ENCODE measurements around the gene TCOF1.
"Not testable (repeated sequence)": the region's sequence is repeated elsewhere in the genome, so short reads cannot be mapped to it uniquely, and the experiment has no call there.

TCOF1 gene

DNA sequence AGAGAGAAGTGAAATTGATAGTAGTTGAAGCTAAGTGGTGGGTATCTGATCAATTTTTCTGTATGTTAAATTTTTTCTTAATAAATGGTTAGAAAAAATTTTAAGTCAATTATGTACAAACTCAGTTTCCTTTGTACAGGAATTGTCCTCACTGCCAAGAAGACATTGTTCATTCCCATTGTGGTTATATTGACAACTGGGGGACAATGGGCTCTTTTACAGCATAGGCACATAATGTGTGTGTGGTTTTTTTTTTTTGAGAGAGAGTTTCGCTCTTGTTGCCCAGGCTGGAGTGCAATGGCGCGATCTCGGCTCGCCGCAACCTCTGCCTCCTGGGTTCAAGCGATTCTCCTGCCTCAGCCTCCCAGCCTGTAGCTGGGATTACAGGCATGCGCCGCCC, 68.7 kb downstream of the TCOF1 start:
- not testable (repeated sequence) for DNase-seq (ENCODE audit: low read depth in 2 of 2)

- no peak for DNase-seq (ENCODE audit: low read depth in 2 of 2)
Measured at GRCh38 chr5:150428106-150428876, 70.8 kb downstream of the TCOF1 start.

DNA sequence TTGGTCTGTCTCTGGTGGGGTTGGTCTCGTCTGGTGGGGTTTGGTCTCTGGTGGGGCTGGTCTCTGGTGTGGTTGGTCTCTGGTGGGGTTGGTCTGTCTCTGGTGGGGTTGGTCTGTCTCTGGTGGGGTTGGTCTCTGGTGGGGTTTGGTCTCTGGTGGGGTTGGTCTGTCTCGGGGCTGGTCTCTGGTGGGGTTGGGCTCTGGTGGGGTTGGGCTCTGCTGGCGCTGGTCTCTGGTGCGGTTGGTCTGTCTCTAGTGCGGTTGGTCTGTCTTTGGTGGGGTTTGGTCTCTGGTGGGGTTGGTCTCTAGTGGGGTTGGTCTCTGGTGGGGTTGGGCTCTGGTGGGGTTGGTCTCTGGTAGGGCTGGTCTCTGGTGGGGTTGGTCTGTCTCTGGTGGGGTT, 71.5 kb downstream of the TCOF1 start:
- DNase-seq (ENCODE audit: low read depth in 2 of 2) = no peak

DNA sequence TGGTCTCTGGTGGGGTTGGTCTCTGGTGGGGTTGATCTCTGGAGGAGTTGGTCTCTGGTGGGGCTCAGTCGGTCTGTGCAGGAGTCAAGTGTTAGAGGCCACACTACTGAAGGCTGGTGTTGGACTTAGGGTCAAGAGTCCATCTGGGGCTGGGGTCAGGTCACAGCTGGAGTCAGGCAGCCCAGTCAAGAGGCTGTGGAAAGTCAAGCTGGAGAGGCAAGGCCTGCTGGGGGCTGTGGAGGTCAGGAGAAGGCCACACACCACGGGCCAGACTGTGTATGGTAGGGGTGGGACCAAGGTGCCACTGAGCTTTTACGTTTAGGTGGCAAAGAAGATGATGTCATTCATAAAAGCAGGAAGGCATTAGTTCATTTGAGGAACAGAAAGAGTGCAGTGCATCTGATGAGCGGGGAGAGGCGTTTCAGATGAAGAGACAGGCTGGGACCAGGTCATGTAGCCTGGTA, 71.9 kb downstream of the TCOF1 start:
- DNase-seq (ENCODE audit: low read depth in 2 of 2) = no peak

DNA sequence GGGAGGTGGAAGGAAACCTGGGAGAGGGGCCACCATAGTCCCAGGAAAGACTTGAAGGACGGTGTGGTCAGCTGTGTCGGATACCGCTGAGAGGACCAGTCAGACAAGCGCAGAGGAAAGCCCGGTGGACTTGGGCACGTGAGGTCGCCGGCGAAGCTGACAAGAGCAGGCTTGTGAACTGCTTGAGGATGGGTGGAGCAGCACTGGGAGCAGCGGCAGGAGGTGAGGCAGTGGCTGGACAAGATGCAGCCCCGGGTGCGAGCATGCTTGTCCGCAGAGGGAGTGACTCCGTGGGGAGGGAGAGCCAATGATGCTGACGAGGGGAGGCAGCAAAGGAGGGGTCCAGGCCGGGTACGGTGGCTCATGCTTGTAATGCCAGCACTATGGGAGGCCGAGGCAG, 73.6 kb downstream of the TCOF1 start:
- no peak for DNase-seq (ENCODE audit: low read depth in 2 of 2)

DNA sequence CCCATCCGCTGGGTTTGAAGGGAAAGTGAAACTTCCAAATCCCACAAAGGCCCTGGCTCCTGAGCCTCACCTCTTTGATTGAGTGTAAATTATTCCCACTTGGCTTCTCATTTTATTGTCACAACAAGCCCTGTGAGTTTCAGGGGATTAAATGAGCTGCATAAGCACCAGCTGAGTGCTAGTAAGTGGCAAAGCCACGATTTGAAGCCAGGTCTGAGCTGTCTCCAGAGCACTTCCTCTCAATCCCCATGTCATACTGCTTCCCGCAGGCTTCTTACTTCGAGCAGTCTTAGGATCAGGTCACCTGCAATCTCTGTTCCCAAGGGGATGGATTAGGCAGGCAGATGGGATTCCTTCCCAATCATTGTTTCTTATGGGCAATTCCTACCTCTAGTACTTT, 74.1 kb downstream of the TCOF1 start:
- DNase-seq (ENCODE audit: low read depth in 2 of 2) = no peak

DNA sequence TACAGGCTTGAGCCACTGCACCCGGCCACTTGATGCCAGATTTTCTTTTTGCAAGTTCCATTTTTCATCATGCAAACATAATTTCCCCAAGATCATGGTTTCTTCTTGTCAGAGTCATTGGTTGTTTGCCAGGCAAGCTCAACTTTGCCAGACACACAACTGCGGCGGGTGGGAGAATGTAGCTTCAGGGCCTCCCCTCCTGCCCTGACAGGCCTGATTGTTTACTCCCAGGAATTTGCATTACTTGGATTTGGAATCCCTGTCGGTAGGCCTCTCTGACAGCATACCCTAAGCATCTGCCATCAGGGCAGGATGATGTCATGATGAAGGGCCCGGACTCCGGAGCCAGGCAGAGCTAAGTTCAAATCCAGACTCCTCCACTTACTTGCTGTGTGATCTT, 77.0 kb downstream of the TCOF1 start:
- DNase-seq (ENCODE audit: low read depth in 2 of 2) = peak; percentile 66 to 71

DNA sequence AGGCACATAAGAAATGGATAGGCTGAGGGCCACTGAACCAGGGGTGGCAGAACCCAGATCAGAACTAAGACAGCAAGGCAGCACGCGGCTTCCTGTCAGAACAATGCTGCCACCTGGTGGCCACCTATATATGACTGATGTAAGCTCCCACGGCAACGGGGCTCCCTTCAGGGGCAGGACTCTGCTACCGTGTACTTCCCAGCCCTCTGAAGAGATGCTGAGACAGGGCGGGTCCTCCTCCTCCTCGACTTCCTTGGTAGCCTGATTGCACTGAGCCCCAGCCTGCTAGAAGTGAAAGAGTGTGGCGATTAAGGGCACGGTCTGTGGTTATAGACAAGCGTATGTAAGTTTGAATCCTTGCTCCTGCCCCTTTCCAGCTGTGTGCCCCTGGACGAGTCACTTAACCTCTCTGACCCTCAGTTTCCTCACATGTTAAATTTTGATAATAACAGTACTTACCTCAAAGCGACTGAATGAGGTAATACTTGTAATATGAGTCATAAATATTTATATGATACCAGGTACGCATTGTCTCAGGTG, 78.7 kb downstream of the TCOF1 start:
- peak; percentile 56 for DNase-seq (ENCODE audit: low read depth in 2 of 2)

- DNase-seq (ENCODE audit: low read depth in 2 of 2) = no peak
Measured at GRCh38 chr5:150438873-150439546, 81.5 kb downstream of the TCOF1 start.

- DNase-seq (ENCODE audit: low read depth in 2 of 2) = no peak
Measured at GRCh38 chr5:150440948-150441812, 83.7 kb downstream of the TCOF1 start.

GRCh38 chr5:150441813-150442698, 84.6 kb downstream of the TCOF1 start:
- no peak for DNase-seq (ENCODE audit: low read depth in 2 of 2)

GRCh38 chr5:150442699-150443080, 85.2 kb downstream of the TCOF1 start:
- DNase-seq (ENCODE audit: low read depth in 2 of 2) = no peak

- no peak for DNase-seq (ENCODE audit: low read depth in 2 of 2)
Measured at GRCh38 chr5:150443242-150444075, 86.0 kb downstream of the TCOF1 start.

- DNase-seq (ENCODE audit: low read depth in 2 of 2) = no peak
Measured at GRCh38 chr5:150444770-150445169, 87.3 kb downstream of the TCOF1 start.

DNA sequence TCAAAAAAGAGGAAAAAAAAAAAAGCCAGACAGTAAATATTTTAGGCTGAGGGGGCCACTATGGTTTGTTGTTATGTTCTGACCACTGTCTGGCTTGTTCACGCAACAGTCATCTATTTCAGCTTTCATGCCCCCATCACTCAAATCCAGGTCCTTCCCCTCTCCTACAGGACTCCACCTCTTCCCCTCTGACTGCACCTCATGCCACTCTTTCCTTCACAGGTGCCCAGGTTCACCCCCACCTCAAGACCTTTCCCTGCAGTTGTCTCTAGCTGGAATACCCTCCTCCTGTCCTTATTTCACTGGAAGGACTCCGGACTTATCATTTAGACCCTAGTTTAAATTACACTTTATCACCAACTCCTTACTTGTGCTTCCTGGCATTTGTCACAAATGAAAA, 88.6 kb downstream of the TCOF1 start:
- no peak for DNase-seq (ENCODE audit: low read depth in 2 of 2)

DNA sequence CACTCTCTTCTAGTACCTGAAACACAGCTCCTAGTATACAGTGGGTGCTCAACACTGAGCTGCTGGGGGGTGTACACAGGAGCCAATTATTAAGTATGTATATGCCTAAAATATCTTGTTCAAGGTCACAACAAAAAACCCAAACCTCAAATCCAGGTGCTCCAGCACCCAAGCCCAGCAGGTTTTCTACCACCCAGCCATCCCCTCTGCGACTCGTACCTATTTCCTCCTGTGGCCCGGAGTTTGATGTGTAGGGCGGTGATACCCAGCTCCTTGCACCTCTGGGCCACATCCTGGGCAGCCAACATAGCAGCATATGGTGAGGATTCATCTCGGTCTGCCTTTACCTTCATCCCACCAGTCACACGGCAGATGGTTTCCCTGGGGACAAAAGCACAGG, 89.1 kb downstream of the TCOF1 start:
- no peak for DNase-seq (ENCODE audit: low read depth in 2 of 2)

DNA sequence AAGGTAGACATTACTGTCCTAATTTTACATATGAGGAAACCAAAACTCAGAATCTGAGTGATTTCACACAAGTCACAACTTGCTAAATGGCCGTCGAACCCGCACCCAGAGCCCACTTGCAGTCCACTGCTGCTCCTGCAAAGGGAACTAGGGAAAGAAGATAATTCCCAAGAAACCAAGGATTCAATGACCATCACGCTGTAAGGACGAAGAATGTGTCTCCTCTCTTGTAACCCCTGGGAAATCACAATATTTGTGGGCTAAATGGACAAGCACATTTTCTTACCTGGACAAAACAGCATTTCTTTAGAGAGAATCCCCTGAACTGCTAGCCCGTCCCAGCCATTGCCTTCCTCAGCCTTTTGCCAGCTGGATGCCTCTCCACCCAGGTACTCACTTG, 89.7 kb downstream of the TCOF1 start:
- no peak for DNase-seq (ENCODE audit: low read depth in 2 of 2)

GRCh38 chr5:150448334-150448733, 90.8 kb downstream of the TCOF1 start:
- no peak for DNase-seq (ENCODE audit: low read depth in 2 of 2)

DNA sequence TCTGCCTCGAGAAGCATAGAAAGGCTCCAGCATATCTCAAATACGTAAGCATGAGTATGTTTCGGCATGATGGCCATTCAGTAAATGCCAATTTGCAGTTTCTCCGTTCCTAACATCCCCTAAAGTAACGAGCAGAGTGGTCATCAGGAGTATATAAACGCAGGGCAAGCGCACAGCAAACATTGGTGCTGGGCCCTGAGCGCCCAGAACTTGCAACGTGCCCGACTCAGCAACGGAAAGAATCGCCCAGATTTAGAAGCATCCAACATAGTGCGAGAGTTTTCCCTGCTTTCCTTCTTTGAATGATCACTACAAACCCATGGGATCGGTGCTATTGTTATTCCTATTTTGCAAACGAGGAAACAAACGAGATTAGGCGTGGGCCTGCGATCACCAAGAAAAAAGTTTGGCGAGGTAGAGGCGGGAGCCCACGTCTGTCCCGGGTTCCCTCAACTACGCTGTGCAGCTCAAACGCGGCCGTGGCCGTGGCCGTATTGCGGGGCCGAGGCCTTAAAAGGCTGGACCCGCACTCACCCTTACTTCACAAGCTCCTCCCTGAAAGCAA, 91.5 kb downstream of the TCOF1 start:
- DNase-seq (ENCODE audit: low read depth in 2 of 2) = no peak

All from fibroblast of skin of left quadriceps (primary cell).